GM12875 (cell line): ENCODE data around the gene POT1.

ENCODE experiments used
- H3K4me3 ChIP-seq: one replicate; pipeline ENCODE4 v1.5.1; 2011; ENCODE audit warnings: low read depth, low read length, control low read depth
- CTCF ChIP-seq: IDR thresholded peaks from 2 replicates; pipeline ENCODE4 v1.5.1; 2011; ENCODE audit warnings: low read depth, mild to moderate bottlenecking, control low read depth, inconsistent platforms, low read length, moderate library complexity, borderline replicate concordance; ENCODE audit not compliant: insufficient read depth

Gene POT1

DNA sequence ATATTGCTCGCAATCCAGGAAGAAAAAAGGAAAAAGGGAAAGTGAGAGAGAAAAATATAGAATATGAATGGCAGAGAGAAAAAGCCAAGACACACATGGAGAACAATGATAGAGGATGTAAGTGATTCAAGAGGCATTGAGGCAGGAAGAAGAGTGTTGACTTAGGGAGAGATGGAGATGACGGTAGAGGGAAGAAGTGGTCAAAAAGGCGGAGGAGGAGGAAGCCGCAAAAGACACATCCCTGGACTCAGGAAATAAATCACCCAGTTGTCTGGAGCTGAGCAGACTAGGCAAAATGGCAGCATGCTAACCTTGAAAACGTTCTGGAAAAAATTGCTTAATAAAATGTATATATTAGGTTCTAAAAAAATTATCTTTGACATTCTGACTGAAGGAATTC is 146.4 kb downstream of the POT1 start:
- TF ChIP-seq CTCF = no peak
- no peak overlapping the region for H3K4me3 ChIP-seq

DNA sequence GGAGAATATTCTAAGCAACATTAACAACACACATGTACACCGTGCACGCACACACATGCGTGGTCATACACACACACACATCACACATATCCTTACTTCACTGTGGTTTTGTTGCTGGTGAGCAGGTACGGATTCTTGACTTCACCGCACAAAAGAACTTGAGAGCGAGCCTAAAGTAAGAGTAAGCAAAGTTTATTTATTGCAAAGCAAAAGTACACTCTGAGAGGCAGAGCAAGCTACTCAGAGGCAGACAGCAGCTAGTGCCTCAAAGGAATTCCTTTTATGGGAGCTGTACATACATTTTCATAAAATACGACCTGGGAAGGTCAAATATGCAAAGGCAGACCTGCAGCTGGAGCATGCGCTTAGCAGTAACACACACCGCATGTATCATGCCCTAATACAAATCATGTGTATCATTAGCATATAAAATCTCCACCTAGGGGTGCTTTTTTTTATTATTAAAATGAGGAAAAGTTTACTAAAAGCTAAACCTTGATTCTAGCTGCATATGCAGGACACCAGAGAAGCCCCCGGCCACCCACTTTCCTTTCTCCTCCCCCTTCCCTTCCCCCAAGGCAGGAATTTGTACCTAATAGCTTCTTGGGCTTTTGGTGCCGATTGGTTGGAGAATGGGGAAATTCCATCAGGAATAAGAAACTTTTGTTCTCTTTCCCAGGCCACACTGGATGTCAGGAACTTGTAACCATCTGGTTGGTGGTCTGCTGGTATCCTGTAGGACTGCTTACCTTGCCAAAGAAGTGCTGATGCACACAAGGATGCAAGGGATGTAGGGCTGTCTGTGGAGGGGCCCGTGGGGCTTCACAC is 147.5 kb downstream of the POT1 start:
- no peak overlapping the region for H3K4me3 ChIP-seq
- no peak for TF ChIP-seq CTCF

GRCh38 chr7:124781418-124781817 is 148.2 kb downstream of the POT1 start:
- no peak for TF ChIP-seq CTCF
- no peak overlapping the region for H3K4me3 ChIP-seq

GRCh38 chr7:124780608-124781007 is 149.0 kb downstream of the POT1 start:
- no peak overlapping the region for H3K4me3 ChIP-seq
- no peak for TF ChIP-seq CTCF

DNA sequence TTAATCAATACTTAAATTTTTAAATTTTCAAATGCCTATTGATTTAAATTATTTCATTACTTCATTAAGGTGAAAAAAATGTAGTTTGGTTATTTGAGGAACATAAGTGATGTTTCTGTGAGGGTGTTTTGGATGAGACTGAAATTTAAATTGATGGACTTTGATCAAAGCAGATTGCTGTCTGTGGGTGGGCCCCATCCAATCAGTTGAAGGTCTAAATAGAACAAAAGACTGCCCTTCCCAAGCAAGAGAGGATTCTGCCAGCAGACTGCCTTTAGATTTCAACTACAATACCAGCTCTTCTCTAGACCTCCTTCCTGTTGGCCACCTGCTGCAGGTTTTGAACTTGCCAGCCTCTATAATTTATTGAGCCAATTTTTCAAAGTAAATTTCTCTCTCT is 149.6 kb downstream of the POT1 start:
- TF ChIP-seq CTCF = no peak
- no peak overlapping the region for H3K4me3 ChIP-seq

DNA sequence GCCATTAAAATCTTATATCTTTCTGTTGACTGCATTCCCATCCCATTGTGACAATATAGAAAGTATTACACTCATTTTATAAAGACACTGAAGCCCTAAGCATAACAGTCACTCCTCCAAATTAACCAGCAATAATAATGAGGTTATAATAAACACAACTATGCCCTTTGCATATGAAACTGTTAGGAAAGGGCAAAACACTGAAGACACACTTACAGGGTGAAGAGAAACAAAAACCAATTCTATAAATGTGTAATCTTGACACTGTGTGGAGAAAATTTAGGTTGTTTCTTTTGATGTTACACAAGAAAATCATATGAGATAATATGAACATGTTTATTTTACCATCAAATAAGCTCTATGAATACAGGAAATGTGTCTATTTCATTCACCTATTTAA is 150.0 kb downstream of the POT1 start:
- no peak for TF ChIP-seq CTCF
- no peak overlapping the region for H3K4me3 ChIP-seq

DNA sequence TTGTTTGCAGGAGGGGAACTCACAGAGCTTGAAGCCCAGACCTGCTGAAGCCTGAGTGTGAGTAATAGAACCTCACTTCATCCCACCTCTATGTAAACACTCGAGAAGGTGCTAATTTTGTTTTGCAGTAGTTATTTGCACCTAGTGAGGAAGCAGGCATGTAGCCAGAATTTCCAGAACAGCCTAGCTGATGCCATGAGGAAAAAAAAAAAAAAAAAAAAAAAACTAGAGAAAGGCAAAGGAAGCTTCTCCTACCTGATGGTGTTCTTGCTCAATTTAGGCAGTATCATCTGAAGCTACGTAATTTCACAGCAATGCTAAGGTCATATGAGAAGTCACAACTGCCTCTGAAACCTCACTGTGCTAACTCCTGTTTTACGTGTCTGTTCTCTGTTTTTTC is 150.4 kb downstream of the POT1 start:
- no peak for TF ChIP-seq CTCF
- H3K4me3 ChIP-seq = no peak overlapping the region
